PFSK-1 (cell line): ENCODE results near the gene GZF1.

Source experiments
- FOXP2 ChIP-seq: optimal IDR thresholded peaks from 2 replicates; pipeline ENCODE3; 2011; ENCODE audit warnings: borderline replicate concordance, control low read depth, inconsistent platforms; ENCODE audit not compliant: insufficient read depth; ENCODE audit errors: extremely low read length, extremely low read depth
- POLR2AphosphoS5 ChIP-seq: IDR thresholded peaks from 2 replicates; pipeline ENCODE4 v1.6.1; 2012; ENCODE audit warnings: low read depth, mild to moderate bottlenecking, control low read depth, low read length, moderate library complexity
- SIN3A ChIP-seq: IDR thresholded peaks from 2 replicates; pipeline ENCODE4 v1.6.1; 2012; ENCODE audit warnings: mild to moderate bottlenecking, low read length, moderate library complexity, borderline replicate concordance; ENCODE audit not compliant: insufficient read depth
- TAF1 ChIP-seq: IDR thresholded peaks from 2 replicates; pipeline ENCODE4 v1.6.1; 2012; ENCODE audit warnings: low read length, control low read depth, borderline replicate concordance; ENCODE audit not compliant: insufficient read depth
- TF ChIP-seq, protein P1 (sequence below), 2 experiments: IDR thresholded peaks; 2 replicates each; pipeline versions ENCODE4 v1.6.1 to v1.8.0; 2011 to 2012; ENCODE audit warnings: low read depth in 2 of 2, low read length in 2 of 2, control low read depth in 1 of 2, inconsistent platforms in 1 of 2, mild to moderate bottlenecking in 1 of 2, moderate library complexity in 1 of 2; ENCODE audit not compliant: insufficient read depth in 1 of 2

Gene GZF1

DNA sequence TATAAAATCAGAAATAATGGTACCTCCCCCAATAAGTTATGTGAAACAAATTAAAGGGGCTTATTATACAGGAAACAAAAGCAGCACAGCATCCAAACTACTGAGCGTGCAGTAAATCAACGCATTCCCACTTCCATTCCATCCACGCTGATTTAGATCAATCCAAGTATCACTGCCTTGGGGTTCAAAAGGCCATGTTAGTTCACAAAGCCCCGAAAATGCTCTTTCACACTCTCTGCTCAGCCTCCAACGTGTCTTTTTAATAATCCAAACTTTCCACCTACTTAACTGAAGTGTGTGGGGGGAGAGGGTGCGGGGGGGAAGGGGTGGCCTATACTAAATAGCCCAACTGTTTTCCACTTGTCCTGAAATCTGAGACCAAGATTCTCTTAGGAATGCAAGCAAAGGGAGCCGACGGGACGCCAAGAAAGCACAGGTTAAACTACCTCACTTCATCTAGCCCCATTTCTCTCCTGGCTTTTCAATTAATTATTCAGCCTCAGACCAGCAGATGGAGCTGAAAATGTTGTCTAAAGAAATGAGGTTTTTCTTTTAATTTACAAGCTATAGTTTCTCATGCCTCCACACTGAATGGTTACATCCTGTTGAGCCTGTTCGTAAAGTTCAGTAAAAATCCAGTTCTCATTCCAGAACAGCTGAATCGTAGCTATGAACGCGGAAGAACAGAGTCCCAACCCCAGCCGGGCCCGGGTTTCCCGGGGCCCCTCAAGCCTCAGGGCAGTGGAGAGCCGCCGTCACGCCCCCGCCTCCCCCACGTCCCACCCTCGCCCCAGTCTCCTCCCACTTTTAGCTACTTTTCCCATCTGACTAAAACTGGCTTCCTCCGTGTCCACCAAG lies 12.4 kb upstream of the GZF1 start:
- TF ChIP-seq, protein P1, sequence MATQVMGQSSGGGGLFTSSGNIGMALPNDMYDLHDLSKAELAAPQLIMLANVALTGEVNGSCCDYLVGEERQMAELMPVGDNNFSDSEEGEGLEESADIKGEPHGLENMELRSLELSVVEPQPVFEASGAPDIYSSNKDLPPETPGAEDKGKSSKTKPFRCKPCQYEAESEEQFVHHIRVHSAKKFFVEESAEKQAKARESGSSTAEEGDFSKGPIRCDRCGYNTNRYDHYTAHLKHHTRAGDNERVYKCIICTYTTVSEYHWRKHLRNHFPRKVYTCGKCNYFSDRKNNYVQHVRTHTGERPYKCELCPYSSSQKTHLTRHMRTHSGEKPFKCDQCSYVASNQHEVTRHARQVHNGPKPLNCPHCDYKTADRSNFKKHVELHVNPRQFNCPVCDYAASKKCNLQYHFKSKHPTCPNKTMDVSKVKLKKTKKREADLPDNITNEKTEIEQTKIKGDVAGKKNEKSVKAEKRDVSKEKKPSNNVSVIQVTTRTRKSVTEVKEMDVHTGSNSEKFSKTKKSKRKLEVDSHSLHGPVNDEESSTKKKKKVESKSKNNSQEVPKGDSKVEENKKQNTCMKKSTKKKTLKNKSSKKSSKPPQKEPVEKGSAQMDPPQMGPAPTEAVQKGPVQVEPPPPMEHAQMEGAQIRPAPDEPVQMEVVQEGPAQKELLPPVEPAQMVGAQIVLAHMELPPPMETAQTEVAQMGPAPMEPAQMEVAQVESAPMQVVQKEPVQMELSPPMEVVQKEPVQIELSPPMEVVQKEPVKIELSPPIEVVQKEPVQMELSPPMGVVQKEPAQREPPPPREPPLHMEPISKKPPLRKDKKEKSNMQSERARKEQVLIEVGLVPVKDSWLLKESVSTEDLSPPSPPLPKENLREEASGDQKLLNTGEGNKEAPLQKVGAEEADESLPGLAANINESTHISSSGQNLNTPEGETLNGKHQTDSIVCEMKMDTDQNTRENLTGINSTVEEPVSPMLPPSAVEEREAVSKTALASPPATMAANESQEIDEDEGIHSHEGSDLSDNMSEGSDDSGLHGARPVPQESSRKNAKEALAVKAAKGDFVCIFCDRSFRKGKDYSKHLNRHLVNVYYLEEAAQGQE (IDR thresholded peaks at IDR 0.05; ENCODE audit: insufficient read depth in 1 of 2, low read depth in 2 of 2, low read length in 2 of 2), result no peak
- TF ChIP-seq TAF1 (no peak), POLR2AphosphoS5 (no peak), FOXP2 (no peak), SIN3A (no peak)

DNA sequence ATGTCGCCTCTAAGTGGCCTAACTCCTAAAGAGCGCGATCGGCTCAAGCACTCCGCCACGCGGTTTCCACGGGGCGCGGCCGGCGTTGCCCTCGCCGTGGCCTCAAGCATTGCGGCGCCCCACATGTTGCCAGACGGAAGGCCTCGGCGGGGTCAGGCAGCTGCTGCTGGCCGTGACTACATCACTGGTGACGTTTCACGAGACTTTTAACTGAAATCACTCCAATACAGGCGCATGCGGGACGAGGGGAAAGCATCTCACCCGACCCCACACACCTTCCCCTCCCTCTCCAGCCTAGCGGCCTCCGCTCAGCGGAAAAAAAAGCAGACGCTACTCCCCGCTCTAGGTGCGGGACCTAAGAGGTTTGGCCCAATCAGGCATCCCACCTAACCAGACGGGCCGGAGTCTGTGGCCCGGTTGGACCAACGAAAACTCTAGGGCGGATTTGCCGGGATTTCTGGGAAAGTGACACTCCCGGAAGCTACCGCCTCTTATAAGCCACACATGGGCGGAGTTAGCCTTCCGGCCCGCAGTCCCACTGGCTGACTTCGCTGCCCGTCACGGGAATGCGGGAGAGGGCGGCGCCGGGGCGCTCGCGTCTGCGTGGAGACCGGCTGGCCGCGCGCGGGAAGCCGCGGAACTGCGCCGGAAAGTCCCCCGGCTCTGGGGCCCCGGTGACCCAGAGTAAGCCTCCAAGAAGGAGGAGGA lies 11.6 kb upstream of the GZF1 start, which contains the start of gene NXT1:
NXT1 (plus strand) TSS at position 596 of the 708 bp plus-strand sequence. CDS start 3,251 bp downstream, outside the sequence.
- TF ChIP-seq FOXP2 (peak; percentile 12), POLR2AphosphoS5 (peak; percentile 74; the same call in 1 of the 2 replicates), TAF1 (no peak), SIN3A (no peak)
- TF ChIP-seq, protein P1 (IDR thresholded peaks at IDR 0.05; ENCODE audit: insufficient read depth in 1 of 2, low read depth in 2 of 2, low read length in 2 of 2), result 0 out of 4 replicates have a peak, but pooled peaks of 1 of the 2 experiments have one; percentile 9

DNA sequence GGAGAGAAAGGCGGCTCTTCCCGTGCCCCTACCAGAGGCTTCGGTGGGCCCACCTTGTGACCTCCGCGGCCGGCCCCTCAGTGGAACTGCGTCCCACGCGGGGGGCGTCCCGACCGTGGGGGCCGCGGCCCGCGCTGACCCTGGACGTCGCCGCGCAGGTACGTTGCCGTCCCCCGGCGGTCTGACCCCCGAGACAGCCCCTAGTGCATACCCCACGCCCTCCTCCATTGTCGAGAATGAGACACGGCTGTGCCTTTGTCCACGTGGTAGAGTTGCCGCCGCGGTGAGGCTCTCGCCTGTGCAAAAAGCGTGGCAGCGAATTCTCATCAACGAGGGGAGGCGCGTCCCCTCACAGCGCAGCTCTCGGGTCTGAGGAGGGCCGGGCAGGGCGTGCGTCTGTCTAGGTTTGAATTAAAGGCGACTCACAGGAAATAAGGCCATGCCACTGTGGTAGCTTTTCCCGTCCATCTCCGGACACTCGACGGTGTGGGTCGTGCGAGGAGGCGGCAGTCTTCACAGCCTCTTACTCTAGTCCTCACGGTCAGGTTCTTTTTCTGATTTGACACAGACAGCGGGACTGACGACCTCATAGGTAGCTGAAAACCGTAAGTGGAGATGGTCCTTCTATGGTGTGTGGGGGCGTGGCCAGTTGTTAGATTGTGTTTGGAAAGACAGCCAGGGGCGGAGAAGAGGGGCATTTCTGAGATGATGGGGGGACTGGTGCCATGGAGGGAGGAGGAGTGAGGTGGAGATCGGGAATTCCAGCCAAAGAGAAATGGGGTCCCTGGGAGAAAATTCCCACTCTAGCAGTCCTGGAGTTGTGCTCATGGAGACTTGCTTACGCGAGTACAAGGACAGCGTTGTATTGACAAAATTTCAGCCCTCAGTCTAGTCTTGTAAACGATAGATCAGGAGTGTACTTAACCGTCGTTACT lies 10.8 kb upstream of the GZF1 start:
- TF ChIP-seq POLR2AphosphoS5 (peak; percentile 13; the same call in 1 of the 2 replicates), FOXP2 (no peak), SIN3A (peak; percentile 84; the same call in 1 of the 2 replicates)

DNA sequence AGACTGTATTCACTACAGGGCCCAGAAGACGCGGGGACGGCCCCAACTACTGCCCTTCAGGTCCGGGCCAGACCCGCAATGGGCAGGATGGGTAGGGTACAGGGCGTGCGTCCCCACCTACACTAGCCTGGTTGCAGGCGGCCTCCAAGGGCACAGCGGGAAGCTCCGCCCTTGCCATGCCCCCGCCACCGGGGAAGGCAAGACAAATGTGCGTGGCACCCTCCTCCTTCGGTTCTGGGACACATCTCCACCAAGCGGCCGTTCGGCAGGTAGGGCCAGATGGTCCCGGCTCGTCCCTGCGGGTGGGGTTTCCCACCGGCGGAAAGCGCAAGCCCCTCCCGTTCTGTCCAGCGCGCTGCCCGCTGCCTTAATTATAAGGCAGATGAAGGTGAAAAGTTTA lies 5.8 kb upstream of the GZF1 start:
- TF ChIP-seq POLR2AphosphoS5 (no peak), FOXP2 (no peak), SIN3A (no peak), TAF1 (no peak)
- TF ChIP-seq, protein P1 (IDR thresholded peaks at IDR 0.05; ENCODE audit: insufficient read depth in 1 of 2, low read depth in 2 of 2, low read length in 2 of 2), result no peak
